H9 (cell line): ENCODE results near the gene ZHX3. TPM values are rescaled to one million over a fixed set of nuclear protein-coding genes. Genes with fewer than 3 reads are reported as not detected.

Source experiments
- DNase-seq: peaks from one replicate; pipeline ENCODE4 v3.0.0-alpha.2; 2017
- H2AFZ ChIP-seq: one replicate; pipeline ENCODE4 v1.6.1; 2013; ENCODE audit warnings: mild to moderate bottlenecking, low read length, control low read depth, moderate library complexity
- H2AK5ac ChIP-seq: 2 replicates; pipeline ENCODE4 v1.6.1; 2013; ENCODE audit warnings: low read length, control low read depth, mixed read lengths; ENCODE audit not compliant: insufficient read length
- H2BK120ac ChIP-seq: one replicate; pipeline ENCODE4 v1.6.1; 2013; ENCODE audit warnings: low read depth, mild to moderate bottlenecking, low read length, control low read depth, inconsistent platforms; ENCODE audit not compliant: poor library complexity, severe bottlenecking
- H2BK12ac ChIP-seq: 2 replicates; pipeline ENCODE4 v1.6.1; 2013; ENCODE audit warnings: low read length, control low read depth, mixed read lengths, low read depth; ENCODE audit not compliant: insufficient read length
- H2BK15ac ChIP-seq: 2 replicates; pipeline ENCODE4 v1.6.1; 2013; ENCODE audit warnings: low read depth, low read length, control low read depth
- H2BK20ac ChIP-seq: one replicate; pipeline ENCODE4 v1.6.1; 2013; ENCODE audit warnings: low read depth, mild to moderate bottlenecking, low read length, control low read depth, inconsistent platforms; ENCODE audit not compliant: poor library complexity, severe bottlenecking
- H2BK5ac ChIP-seq: 2 replicates; pipeline ENCODE4 v1.6.1; 2013; ENCODE audit warnings: low read length, control low read depth, mixed read lengths; ENCODE audit not compliant: insufficient read length
- H3K14ac ChIP-seq: 2 replicates; pipeline ENCODE4 v1.6.1; 2013; ENCODE audit warnings: low read length, control low read depth; ENCODE audit not compliant: insufficient read depth
- H3K18ac ChIP-seq: 2 replicates; pipeline ENCODE4 v1.6.1; 2013; ENCODE audit warnings: low read depth, mild to moderate bottlenecking, mixed read lengths, low read length, control low read depth; ENCODE audit not compliant: insufficient read length
- H3K23ac ChIP-seq: 2 replicates; pipeline ENCODE4 v1.6.1; 2013; ENCODE audit warnings: low read length, control low read depth, mixed read lengths, low read depth; ENCODE audit not compliant: insufficient read length
- H3K23me2 ChIP-seq: 2 replicates; pipeline ENCODE4 v1.6.1; 2013; ENCODE audit warnings: low read depth, mild to moderate bottlenecking, mixed read lengths, low read length, control low read depth; ENCODE audit not compliant: insufficient read length, poor library complexity, severe bottlenecking
- H3K27ac ChIP-seq: 2 replicates; pipeline ENCODE4 v1.5.1; 2013; ENCODE audit warnings: low read length, control low read depth, mixed read lengths, low read depth; ENCODE audit not compliant: insufficient read length
- H3K27me3 ChIP-seq: 2 replicates; pipeline ENCODE4 v1.6.1; 2013; ENCODE audit warnings: low read length, control low read depth, inconsistent platforms; ENCODE audit not compliant: insufficient read depth
- H3K4ac ChIP-seq: 2 replicates; pipeline ENCODE4 v1.6.1; 2013; ENCODE audit warnings: low read depth, mild to moderate bottlenecking, control low read depth, inconsistent platforms, low read length, moderate library complexity
- H3K4me1 ChIP-seq: 2 replicates; pipeline ENCODE4 v1.6.1; 2013; ENCODE audit warnings: low read length, control low read depth, inconsistent platforms; ENCODE audit not compliant: insufficient read depth
- H3K4me2 ChIP-seq: 2 replicates; pipeline ENCODE4 v1.6.1; 2013; ENCODE audit warnings: low read length, control low read depth, mixed read lengths; ENCODE audit not compliant: insufficient read length, insufficient read depth
- H3K56ac ChIP-seq: 2 replicates; pipeline ENCODE4 v1.6.1; 2013; ENCODE audit warnings: low read depth, mild to moderate bottlenecking, mixed read lengths, low read length, control low read depth; ENCODE audit not compliant: insufficient read length
- H3K79me1 ChIP-seq: 2 replicates; pipeline ENCODE4 v1.6.1; 2013; ENCODE audit warnings: low read depth, mild to moderate bottlenecking, moderate library complexity, low read length, control low read depth, inconsistent platforms; ENCODE audit not compliant: insufficient read depth, poor library complexity, severe bottlenecking
- H3K79me2 ChIP-seq: 2 replicates; pipeline ENCODE4 v1.6.1; 2013; ENCODE audit warnings: low read length, control low read depth, inconsistent platforms; ENCODE audit not compliant: insufficient read depth
- H3K9ac ChIP-seq: 2 replicates; pipeline ENCODE4 v1.6.1; 2013; ENCODE audit warnings: low read length, control low read depth, mixed read lengths; ENCODE audit not compliant: insufficient read length; ENCODE audit errors: extremely low read depth
- H3K9me3 ChIP-seq: one replicate; pipeline ENCODE4 v1.6.1; 2013; ENCODE audit warnings: low read depth, low read length, inconsistent platforms; ENCODE audit not compliant: control insufficient read depth
- H3T11ph ChIP-seq: one replicate; pipeline ENCODE4 v1.6.1; 2013; ENCODE audit warnings: mild to moderate bottlenecking, low read length, control low read depth, inconsistent platforms
- H4K20me1 ChIP-seq: one replicate; pipeline ENCODE4 v1.6.1; 2013; ENCODE audit not compliant: control insufficient read depth, insufficient read length, insufficient read depth
- H4K5ac ChIP-seq: 2 replicates; pipeline ENCODE4 v1.6.1; 2013; ENCODE audit warnings: low read depth, mild to moderate bottlenecking, mixed read lengths, low read length, control low read depth; ENCODE audit not compliant: insufficient read length
- H4K8ac ChIP-seq: replicated peaks from 2 replicates; pipeline ENCODE4 v1.6.1; 2013; ENCODE audit warnings: low read length, control low read depth, mixed read lengths, low read depth; ENCODE audit not compliant: insufficient read length
- H4K91ac ChIP-seq: 2 replicates; pipeline ENCODE4 v1.6.1; 2013; ENCODE audit warnings: low read depth, mild to moderate bottlenecking, moderate library complexity, mixed read lengths, low read length, control low read depth; ENCODE audit not compliant: insufficient read length
- H3K27ac Mint-ChIP-seq, 3 experiments: 2 replicates in 2 of 3; 3 replicates in 1 of 3; pipeline ENCODE4 v1.8.0; 2020 to 2021; ENCODE audit warnings: mixed read lengths in 3 of 3, mild to moderate bottlenecking in 1 of 3, moderate library complexity in 1 of 3
- H3K27me3 Mint-ChIP-seq: 2 replicates; pipeline ENCODE4 v1.8.0; 2021; ENCODE audit warnings: low read depth, mild to moderate bottlenecking, moderate library complexity, mixed read lengths
- H3K36me3 Mint-ChIP-seq, 3 experiments: 2 replicates in 2 of 3; 3 replicates in 1 of 3; pipeline ENCODE4 v1.8.0; 2020 to 2021; ENCODE audit warnings: low read depth in 3 of 3, mixed read lengths in 3 of 3; ENCODE audit not compliant: insufficient read depth in 1 of 3
- H3K4me1 Mint-ChIP-seq, 2 experiments: 2 replicates each; pipeline ENCODE4 v1.8.0; 2020; ENCODE audit warnings: mixed read lengths in 2 of 2
- H3K4me3 Mint-ChIP-seq, 2 experiments: 2 replicates in 1 of 2; 3 replicates in 1 of 2; pipeline ENCODE4 v1.8.0; 2020 to 2021; ENCODE audit warnings: mild to moderate bottlenecking in 2 of 2, mixed read lengths in 2 of 2, moderate library complexity in 1 of 2
- H3K9me3 Mint-ChIP-seq, 2 experiments: 2 replicates in 1 of 2; 3 replicates in 1 of 2; pipeline ENCODE4 v1.8.0; 2020; ENCODE audit warnings: mild to moderate bottlenecking in 2 of 2, mixed read lengths in 2 of 2, moderate library complexity in 1 of 2
- WGBS: extraction: QIAGEN DNeasy Blood & Tissue Kit; methylation state at CpG from one replicate; pipeline ENCODE4 v1.1.7; 2013; ENCODE audit warnings: missing lambda C conversion rate, low lambda C conversion rate, mixed read lengths; ENCODE audit not compliant: insufficient read length; ENCODE audit errors: extremely low coverage; 5-methylcytosine and 5-hydroxymethylcytosine counted together
- total RNA-seq: library from RNA; stranded (reverse); gene quantifications from 2 replicates; pipeline ENCODE4 v1.2.1, GENCODE V29; 2021
- TF ChIP-seq, protein P1 (sequence below): fragments of 200-600 bp; sonication (generic); conservative IDR thresholded peaks from 3 replicates; pipeline ENCODE4 v1.8.0; 2021; ENCODE audit warnings: antibody characterized with exemption, mild to moderate bottlenecking

ZHX3 gene
- total RNA-seq, 1 experiment from 2014 or later, result 4.4 TPM

DNA sequence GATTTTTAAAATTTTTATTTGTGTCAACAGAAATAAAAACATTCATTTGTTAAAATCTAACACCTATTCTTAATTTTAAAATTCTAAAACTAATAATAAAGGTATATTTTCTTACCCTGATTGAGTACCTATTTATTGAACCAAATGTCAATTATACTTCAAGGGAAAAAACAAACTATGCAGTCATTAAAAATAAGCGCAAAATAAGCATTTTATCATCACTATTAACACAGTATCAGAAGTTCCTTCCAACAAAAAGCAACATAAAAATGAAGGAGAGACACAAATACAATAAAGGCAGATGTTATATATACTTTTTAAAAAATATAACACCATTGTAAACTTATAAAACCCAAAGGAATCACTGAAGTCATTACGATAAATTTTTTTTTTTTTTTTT is 52.7 kb downstream of the ZHX3 start:
- Histone ChIP-seq H2AFZ (no peak overlapping the region), H3K9ac (no peak overlapping the region), H3K23me2 (peaks cover 2% of the 10 kb centered on the region), H2BK15ac (no peak overlapping the region), H3K23ac (no peak overlapping the region), H3K9me3 (no peaks in the 10 kb centered on the region), H3K4ac (no peak overlapping the region), H4K91ac (no peak overlapping the region), H3T11ph (no peak overlapping the region), H3K79me1 (no peaks in the 10 kb centered on the region), H3K4me1 (no peaks in the 10 kb centered on the region), H3K56ac (no peak overlapping the region), H2BK12ac (no peak overlapping the region), H4K5ac (no peak overlapping the region), H2BK20ac (no peak overlapping the region), H4K8ac (no peak overlapping the region), H3K4me2 (no peak overlapping the region), H3K18ac (no peak overlapping the region), H4K20me1 (no peaks in the 10 kb centered on the region), H2BK5ac (no peak overlapping the region), H3K27me3 (no peaks in the 10 kb centered on the region), H2AK5ac (no peak overlapping the region), H3K79me2 (no peaks in the 10 kb centered on the region), H3K27ac (no peak overlapping the region), H3K14ac (no peak overlapping the region), H2BK120ac (no peak overlapping the region)
- TF ChIP-seq, protein P1, sequence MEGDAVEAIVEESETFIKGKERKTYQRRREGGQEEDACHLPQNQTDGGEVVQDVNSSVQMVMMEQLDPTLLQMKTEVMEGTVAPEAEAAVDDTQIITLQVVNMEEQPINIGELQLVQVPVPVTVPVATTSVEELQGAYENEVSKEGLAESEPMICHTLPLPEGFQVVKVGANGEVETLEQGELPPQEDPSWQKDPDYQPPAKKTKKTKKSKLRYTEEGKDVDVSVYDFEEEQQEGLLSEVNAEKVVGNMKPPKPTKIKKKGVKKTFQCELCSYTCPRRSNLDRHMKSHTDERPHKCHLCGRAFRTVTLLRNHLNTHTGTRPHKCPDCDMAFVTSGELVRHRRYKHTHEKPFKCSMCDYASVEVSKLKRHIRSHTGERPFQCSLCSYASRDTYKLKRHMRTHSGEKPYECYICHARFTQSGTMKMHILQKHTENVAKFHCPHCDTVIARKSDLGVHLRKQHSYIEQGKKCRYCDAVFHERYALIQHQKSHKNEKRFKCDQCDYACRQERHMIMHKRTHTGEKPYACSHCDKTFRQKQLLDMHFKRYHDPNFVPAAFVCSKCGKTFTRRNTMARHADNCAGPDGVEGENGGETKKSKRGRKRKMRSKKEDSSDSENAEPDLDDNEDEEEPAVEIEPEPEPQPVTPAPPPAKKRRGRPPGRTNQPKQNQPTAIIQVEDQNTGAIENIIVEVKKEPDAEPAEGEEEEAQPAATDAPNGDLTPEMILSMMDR, result no peak
- no peak for DNase-seq
- no peak overlapping the region for H3K4me3 Mint-ChIP-seq
- WGBS, result no CpG with 5 or more reads among the region's 2 CpGs
- H3K36me3 Mint-ChIP-seq, result no peaks in the 10 kb centered on the region
- peaks cover 0 to 3% of the 10 kb centered on the region in 2 experiments; a peak in 1 of 4 replicates for H3K4me1 Mint-ChIP-seq
- no peak overlapping the region for H3K27ac Mint-ChIP-seq
- H3K27me3 Mint-ChIP-seq, result no peaks in the 10 kb centered on the region
- no peaks in the 10 kb centered on the region for H3K9me3 Mint-ChIP-seq
